ENCODE data around the gene GPC5.

The GPC5 gene

DNA sequence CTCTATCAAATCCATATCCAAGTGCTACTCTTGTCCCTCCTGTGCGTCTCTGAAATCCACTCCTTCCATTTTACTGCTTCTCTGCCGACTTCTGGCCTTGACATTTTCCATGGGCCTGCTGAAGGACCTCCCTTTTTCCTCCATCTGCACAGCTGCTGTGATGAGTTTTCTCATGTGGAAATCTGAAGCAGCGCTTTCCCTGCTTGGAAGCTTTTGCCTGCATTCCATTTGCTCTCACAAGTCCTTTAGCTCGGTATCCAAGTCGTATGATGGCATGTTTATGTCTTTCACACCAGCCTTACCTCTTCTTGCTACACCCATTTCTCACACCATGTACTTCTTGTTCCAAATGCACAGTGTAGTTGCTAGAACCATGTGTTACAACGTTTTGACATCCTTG, 328.2 kb downstream of the GPC5 start:
- Histone ChIP-seq H3K9me3 (ENCODE audit: insufficient read depth, low read depth, low read length) (no peaks in the 10 kb centered on the region), H3K14ac (ENCODE audit: low read length) (no peak overlapping the region), H4K12ac (ENCODE audit: low read depth, low read length) (no peak overlapping the region), H3K18ac (ENCODE audit: low read length) (no peak overlapping the region), H2BK5ac (ENCODE audit: low read depth, low read length, poor library complexity) (no peak overlapping the region), H3K27ac (ENCODE audit: low read depth, low read length) (no peak overlapping the region), H4K8ac (ENCODE audit: low read depth, low read length) (no peak overlapping the region), H3K36me3 (ENCODE audit: control insufficient read depth in 1 of 2, insufficient read depth in 2 of 2, low read length in 2 of 2) (no peaks in the 10 kb centered on the region), H3K79me2 (ENCODE audit: control insufficient read depth, insufficient read depth, low read length, poor library complexity) (no peaks in the 10 kb centered on the region), H2BK12ac (ENCODE audit: low read length) (no peak overlapping the region), H3K4me2 (ENCODE audit: low read length) (no peak overlapping the region), H2AFZ (ENCODE audit: insufficient read depth, low read length, poor library complexity) (no peak overlapping the region), H3K4ac (ENCODE audit: low read depth, low read length) (no peak overlapping the region), H3K79me1 (ENCODE audit: low read length) (no peaks in the 10 kb centered on the region), H3K23ac (ENCODE audit: low read length) (no peak overlapping the region), H2AK5ac (ENCODE audit: low read length) (no peak overlapping the region), H3K4me3 (ENCODE audit: low read depth, low read length) (no peak overlapping the region), H3K27me3 (ENCODE audit: insufficient read depth, low read length) (no peaks in the 10 kb centered on the region), H3K9ac (ENCODE audit: low read length) (no peak overlapping the region), H2BK120ac (ENCODE audit: insufficient read depth, low read length, poor library complexity) (no peak overlapping the region), H4K91ac (ENCODE audit: low read depth, low read length) (no peak overlapping the region), H3K4me1 (ENCODE audit: control insufficient read depth in 1 of 2, insufficient read depth in 2 of 2, low read length in 2 of 2) (no peaks in the 10 kb centered on the region)
- DNase-seq = no peak
- WGBS (ENCODE audit: extremely low coverage, insufficient coverage, insufficient read length) = no CpG with 5 or more reads among the region's 6 CpGs

DNA sequence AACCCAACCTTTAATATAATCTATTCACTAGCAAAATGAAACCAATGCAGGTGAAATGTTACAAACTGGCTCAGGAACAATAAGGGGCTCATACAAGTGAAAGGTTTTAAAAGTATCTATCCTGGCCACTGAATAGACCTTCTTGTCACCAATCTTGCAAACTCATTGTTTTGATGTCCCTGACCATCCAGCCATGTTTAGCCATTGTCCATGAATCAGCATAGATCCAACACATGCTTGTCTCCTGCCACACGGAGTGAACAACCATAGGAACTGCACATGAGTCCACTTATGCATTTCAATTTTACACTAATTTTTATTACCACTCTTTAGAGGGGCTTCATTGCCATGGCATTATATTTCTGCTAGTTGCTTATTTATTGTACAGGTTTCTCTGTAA, 331.4 kb downstream of the GPC5 start:
- H2BK5ac ChIP-seq (ENCODE audit: low read depth, low read length, poor library complexity) = no peak overlapping the region
- no peak overlapping the region for H4K12ac ChIP-seq (ENCODE audit: low read depth, low read length)
- no peak overlapping the region for H4K91ac ChIP-seq (ENCODE audit: low read depth, low read length)
- no peaks in the 10 kb centered on the region for H3K9me3 ChIP-seq (ENCODE audit: insufficient read depth, low read depth, low read length)
- no CpG with 5 or more reads among the region's 1 CpG for whole genome bisulfite sequencing (ENCODE audit: extremely low coverage, insufficient coverage, insufficient read length)
- H3K27me3 ChIP-seq (ENCODE audit: insufficient read depth, low read length) = no peaks in the 10 kb centered on the region
- no peak overlapping the region for H2BK12ac ChIP-seq (ENCODE audit: low read length)
- no peaks in the 10 kb centered on the region for H3K79me1 ChIP-seq (ENCODE audit: low read length)
- no peak overlapping the region for H3K14ac ChIP-seq (ENCODE audit: low read length)
- H3K4me3 ChIP-seq (ENCODE audit: low read depth, low read length) = no peak overlapping the region
- no peak overlapping the region for H3K18ac ChIP-seq (ENCODE audit: low read length)
- no peaks in the 10 kb centered on the region for H3K4me1 ChIP-seq (ENCODE audit: control insufficient read depth in 1 of 2, insufficient read depth in 2 of 2, low read length in 2 of 2)
- H3K27ac ChIP-seq (ENCODE audit: low read depth, low read length) = no peak overlapping the region
- H4K8ac ChIP-seq (ENCODE audit: low read depth, low read length) = no peak overlapping the region
- H2AK5ac ChIP-seq (ENCODE audit: low read length) = no peak overlapping the region
- H3K79me2 ChIP-seq (ENCODE audit: control insufficient read depth, insufficient read depth, low read length, poor library complexity) = no peaks in the 10 kb centered on the region
- no peak for DNase-seq
- no peaks in the 10 kb centered on the region for H3K36me3 ChIP-seq (ENCODE audit: control insufficient read depth in 1 of 2, insufficient read depth in 2 of 2, low read length in 2 of 2)
- no peak overlapping the region for H3K9ac ChIP-seq (ENCODE audit: low read length)
- no peak overlapping the region for H3K4ac ChIP-seq (ENCODE audit: low read depth, low read length)
- no peak overlapping the region for H3K4me2 ChIP-seq (ENCODE audit: low read length)
- no peak overlapping the region for H2AFZ ChIP-seq (ENCODE audit: insufficient read depth, low read length, poor library complexity)
- H3K23ac ChIP-seq (ENCODE audit: low read length) = no peak overlapping the region
- H2BK120ac ChIP-seq (ENCODE audit: insufficient read depth, low read length, poor library complexity) = no peak overlapping the region

DNA sequence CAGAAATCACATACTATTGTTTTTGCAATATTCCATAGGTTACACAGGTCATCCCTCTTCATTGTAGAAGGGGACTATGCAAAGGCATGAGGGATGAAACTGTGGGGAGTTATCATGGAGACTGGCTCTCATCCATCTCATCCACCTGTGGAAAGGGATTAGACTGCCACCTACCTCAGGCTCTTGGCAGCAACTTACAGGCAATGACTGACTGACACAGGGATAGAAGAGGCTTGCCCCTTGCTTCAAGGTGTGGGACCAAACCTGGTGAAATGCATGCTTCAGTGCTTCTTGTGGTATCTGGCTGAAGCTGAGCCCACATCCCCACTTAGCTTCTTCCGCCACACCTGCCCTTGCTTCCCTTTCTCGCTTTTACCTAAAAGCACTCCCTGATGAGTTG, 341.3 kb downstream of the GPC5 start:
- no peak overlapping the region for H3K4me2 ChIP-seq (ENCODE audit: low read length)
- H3K27me3 ChIP-seq (ENCODE audit: insufficient read depth, low read length) = no peaks in the 10 kb centered on the region
- H2AFZ ChIP-seq (ENCODE audit: insufficient read depth, low read length, poor library complexity) = no peak overlapping the region
- H3K23ac ChIP-seq (ENCODE audit: low read length) = no peak overlapping the region
- WGBS (ENCODE audit: extremely low coverage, insufficient coverage, insufficient read length) = no CpG with 5 or more reads among the region's 2 CpGs
- no peak overlapping the region for H2BK12ac ChIP-seq (ENCODE audit: low read length)
- no peak overlapping the region for H3K4ac ChIP-seq (ENCODE audit: low read depth, low read length)
- H4K12ac ChIP-seq (ENCODE audit: low read depth, low read length) = no peak overlapping the region
- H2AK5ac ChIP-seq (ENCODE audit: low read length) = no peak overlapping the region
- H2BK120ac ChIP-seq (ENCODE audit: insufficient read depth, low read length, poor library complexity) = no peak overlapping the region
- no peak overlapping the region for H3K18ac ChIP-seq (ENCODE audit: low read length)
- peaks cover 0 to 1% of the 10 kb centered on the region in 2 experiments for H3K4me1 ChIP-seq (ENCODE audit: control insufficient read depth in 1 of 2, insufficient read depth in 2 of 2, low read length in 2 of 2)
- no peak overlapping the region for H3K9ac ChIP-seq (ENCODE audit: low read length)
- no peak overlapping the region for H3K14ac ChIP-seq (ENCODE audit: low read length)
- no peak overlapping the region for H3K4me3 ChIP-seq (ENCODE audit: low read depth, low read length)
- no peak for DNase-seq
- no peak overlapping the region for H4K8ac ChIP-seq (ENCODE audit: low read depth, low read length)
- peaks cover 4% of the 10 kb centered on the region for H3K9me3 ChIP-seq (ENCODE audit: insufficient read depth, low read depth, low read length)
- H3K27ac ChIP-seq (ENCODE audit: low read depth, low read length) = no peak overlapping the region
- no peak overlapping the region for H4K91ac ChIP-seq (ENCODE audit: low read depth, low read length)
- no peaks in the 10 kb centered on the region for H3K79me2 ChIP-seq (ENCODE audit: control insufficient read depth, insufficient read depth, low read length, poor library complexity)
- H3K36me3 ChIP-seq (ENCODE audit: control insufficient read depth in 1 of 2, insufficient read depth in 2 of 2, low read length in 2 of 2) = no peaks in the 10 kb centered on the region
- no peak overlapping the region for H2BK5ac ChIP-seq (ENCODE audit: low read depth, low read length, poor library complexity)
- H3K79me1 ChIP-seq (ENCODE audit: low read length) = no peaks in the 10 kb centered on the region

DNA sequence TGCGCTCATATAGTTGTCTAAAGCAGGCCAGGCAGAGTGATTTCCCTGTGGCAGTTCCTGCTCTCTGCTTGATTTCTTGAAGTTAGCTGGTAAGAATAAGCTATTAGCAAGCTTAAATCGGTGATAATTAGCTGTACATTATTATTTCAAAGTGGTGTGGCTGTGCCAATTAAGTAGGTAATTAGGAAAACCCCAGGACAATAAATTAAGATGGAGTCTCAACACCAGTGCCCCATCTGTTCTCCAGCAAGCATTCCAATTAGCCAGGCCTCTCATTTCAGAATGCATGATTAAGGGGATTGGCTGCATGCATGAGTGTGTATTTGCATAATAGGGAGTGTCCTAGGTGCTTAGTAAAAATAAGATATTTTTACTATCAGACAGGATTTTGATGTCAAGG, 342.3 kb downstream of the GPC5 start:
- WGBS (ENCODE audit: extremely low coverage, insufficient coverage, insufficient read length) = no CpG with 5 or more reads among the region's 2 CpGs
- no peak for DNase-seq
- no peak overlapping the region for H4K8ac ChIP-seq (ENCODE audit: low read depth, low read length)
- no peak overlapping the region for H2AFZ ChIP-seq (ENCODE audit: insufficient read depth, low read length, poor library complexity)
- peaks cover 4% of the 10 kb centered on the region for H3K9me3 ChIP-seq (ENCODE audit: insufficient read depth, low read depth, low read length)
- no peaks in the 10 kb centered on the region for H3K79me2 ChIP-seq (ENCODE audit: control insufficient read depth, insufficient read depth, low read length, poor library complexity)
- H2AK5ac ChIP-seq (ENCODE audit: low read length) = no peak overlapping the region
- no peak overlapping the region for H2BK5ac ChIP-seq (ENCODE audit: low read depth, low read length, poor library complexity)
- no peak overlapping the region for H4K12ac ChIP-seq (ENCODE audit: low read depth, low read length)
- no peak overlapping the region for H2BK120ac ChIP-seq (ENCODE audit: insufficient read depth, low read length, poor library complexity)
- H3K4me3 ChIP-seq (ENCODE audit: low read depth, low read length) = no peak overlapping the region
- no peak overlapping the region for H4K91ac ChIP-seq (ENCODE audit: low read depth, low read length)
- no peaks in the 10 kb centered on the region for H3K79me1 ChIP-seq (ENCODE audit: low read length)
- no peak overlapping the region for H3K4ac ChIP-seq (ENCODE audit: low read depth, low read length)
- no peaks in the 10 kb centered on the region for H3K36me3 ChIP-seq (ENCODE audit: control insufficient read depth in 1 of 2, insufficient read depth in 2 of 2, low read length in 2 of 2)
- H3K23ac ChIP-seq (ENCODE audit: low read length) = no peak overlapping the region
- peaks cover 0 to 1% of the 10 kb centered on the region in 2 experiments for H3K4me1 ChIP-seq (ENCODE audit: control insufficient read depth in 1 of 2, insufficient read depth in 2 of 2, low read length in 2 of 2)
- H3K18ac ChIP-seq (ENCODE audit: low read length) = no peak overlapping the region
- H3K27ac ChIP-seq (ENCODE audit: low read depth, low read length) = no peak overlapping the region
- H3K27me3 ChIP-seq (ENCODE audit: insufficient read depth, low read length) = no peaks in the 10 kb centered on the region
- no peak overlapping the region for H3K14ac ChIP-seq (ENCODE audit: low read length)
- H2BK12ac ChIP-seq (ENCODE audit: low read length) = no peak overlapping the region
- H3K4me2 ChIP-seq (ENCODE audit: low read length) = no peak overlapping the region
- no peak overlapping the region for H3K9ac ChIP-seq (ENCODE audit: low read length)
